ENCODE results near the gene CPNE2. TPM values are rescaled to one million over a fixed set of nuclear protein-coding genes. Genes with fewer than 3 reads are reported as not detected.

CPNE2 gene
- total and polyA plus RNA-seq, 10 of the 15 experiments (the other 5 are each of a cell fraction or from before 2014, with no cell fraction given), result 3.1 to 22.1 (median 9.9) TPM

DNA sequence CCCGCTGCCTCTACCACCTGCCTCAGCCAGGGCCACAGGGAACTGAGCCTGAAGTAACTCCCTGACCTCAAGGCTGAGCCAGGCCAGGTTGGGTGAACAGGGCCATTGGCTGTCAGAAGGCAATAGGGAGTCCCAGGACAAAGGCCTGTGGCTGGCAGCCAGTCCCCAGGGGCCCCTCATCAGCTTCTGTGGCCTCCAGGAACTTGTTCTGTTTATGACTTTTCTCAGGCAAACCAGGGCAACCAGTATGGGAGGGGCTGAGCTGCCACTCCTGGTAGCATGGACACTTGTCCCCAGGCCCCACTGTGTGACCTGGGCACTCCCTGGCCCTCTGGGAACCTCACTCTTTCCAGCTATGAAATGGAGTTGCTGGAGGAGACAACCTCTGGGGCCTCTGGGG, 40.1 kb downstream of the CPNE2 start (continued):
- TF ChIP-seq, protein P1, sequence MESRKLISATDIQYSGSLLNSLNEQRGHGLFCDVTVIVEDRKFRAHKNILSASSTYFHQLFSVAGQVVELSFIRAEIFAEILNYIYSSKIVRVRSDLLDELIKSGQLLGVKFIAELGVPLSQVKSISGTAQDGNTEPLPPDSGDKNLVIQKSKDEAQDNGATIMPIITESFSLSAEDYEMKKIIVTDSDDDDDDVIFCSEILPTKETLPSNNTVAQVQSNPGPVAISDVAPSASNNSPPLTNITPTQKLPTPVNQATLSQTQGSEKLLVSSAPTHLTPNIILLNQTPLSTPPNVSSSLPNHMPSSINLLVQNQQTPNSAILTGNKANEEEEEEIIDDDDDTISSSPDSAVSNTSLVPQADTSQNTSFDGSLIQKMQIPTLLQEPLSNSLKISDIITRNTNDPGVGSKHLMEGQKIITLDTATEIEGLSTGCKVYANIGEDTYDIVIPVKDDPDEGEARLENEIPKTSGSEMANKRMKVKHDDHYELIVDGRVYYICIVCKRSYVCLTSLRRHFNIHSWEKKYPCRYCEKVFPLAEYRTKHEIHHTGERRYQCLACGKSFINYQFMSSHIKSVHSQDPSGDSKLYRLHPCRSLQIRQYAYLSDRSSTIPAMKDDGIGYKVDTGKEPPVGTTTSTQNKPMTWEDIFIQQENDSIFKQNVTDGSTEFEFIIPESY (IDR thresholded peaks at IDR 0.05), result no peak
- TF ChIP-seq ZNF274 (IDR thresholded peaks at IDR 0.05; ENCODE audit: insufficient read depth, insufficient read length) (no peak), NFYB (IDR thresholded peaks at IDR 0.05; ENCODE audit: insufficient read depth, low read depth, low read length) (no peak), MEF2B (IDR thresholded peaks at IDR 0.05; ENCODE audit: partially characterized antibody, poor library complexity, severe bottlenecking) (peak; percentile 84), MYC (IDR thresholded peaks at IDR 0.05; ENCODE audit: insufficient read depth, insufficient read length, insufficient replicate concordance, low read length, severe bottlenecking) (no peak), CREM (IDR thresholded peaks at IDR 0.05; ENCODE audit: low read depth) (no peak), SMC3 (IDR thresholded peaks at IDR 0.05; ENCODE audit: borderline replicate concordance, low read length) (no peak), CHD1 (IDR thresholded peaks at IDR 0.05; ENCODE audit: low read depth, low read length) (no peak), ZNF24 (IDR thresholded peaks at IDR 0.05) (no peak), RUNX3 (IDR thresholded peaks at IDR 0.05; ENCODE audit: low read length) (no peak)
- TF ChIP-seq, protein P2, sequence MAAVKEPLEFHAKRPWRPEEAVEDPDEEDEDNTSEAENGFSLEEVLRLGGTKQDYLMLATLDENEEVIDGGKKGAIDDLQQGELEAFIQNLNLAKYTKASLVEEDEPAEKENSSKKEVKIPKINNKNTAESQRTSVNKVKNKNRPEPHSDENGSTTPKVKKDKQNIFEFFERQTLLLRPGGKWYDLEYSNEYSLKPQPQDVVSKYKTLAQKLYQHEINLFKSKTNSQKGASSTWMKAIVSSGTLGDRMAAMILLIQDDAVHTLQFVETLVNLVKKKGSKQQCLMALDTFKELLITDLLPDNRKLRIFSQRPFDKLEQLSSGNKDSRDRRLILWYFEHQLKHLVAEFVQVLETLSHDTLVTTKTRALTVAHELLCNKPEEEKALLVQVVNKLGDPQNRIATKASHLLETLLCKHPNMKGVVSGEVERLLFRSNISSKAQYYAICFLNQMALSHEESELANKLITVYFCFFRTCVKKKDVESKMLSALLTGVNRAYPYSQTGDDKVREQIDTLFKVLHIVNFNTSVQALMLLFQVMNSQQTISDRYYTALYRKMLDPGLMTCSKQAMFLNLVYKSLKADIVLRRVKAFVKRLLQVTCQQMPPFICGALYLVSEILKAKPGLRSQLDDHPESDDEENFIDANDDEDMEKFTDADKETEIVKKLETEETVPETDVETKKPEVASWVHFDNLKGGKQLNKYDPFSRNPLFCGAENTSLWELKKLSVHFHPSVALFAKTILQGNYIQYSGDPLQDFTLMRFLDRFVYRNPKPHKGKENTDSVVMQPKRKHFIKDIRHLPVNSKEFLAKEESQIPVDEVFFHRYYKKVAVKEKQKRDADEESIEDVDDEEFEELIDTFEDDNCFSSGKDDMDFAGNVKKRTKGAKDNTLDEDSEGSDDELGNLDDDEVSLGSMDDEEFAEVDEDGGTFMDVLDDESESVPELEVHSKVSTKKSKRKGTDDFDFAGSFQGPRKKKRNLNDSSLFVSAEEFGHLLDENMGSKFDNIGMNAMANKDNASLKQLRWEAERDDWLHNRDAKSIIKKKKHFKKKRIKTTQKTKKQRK (IDR thresholded peaks at IDR 0.05; ENCODE audit: low read depth, low read length), result no peak
- TF ChIP-seq, protein P3, sequence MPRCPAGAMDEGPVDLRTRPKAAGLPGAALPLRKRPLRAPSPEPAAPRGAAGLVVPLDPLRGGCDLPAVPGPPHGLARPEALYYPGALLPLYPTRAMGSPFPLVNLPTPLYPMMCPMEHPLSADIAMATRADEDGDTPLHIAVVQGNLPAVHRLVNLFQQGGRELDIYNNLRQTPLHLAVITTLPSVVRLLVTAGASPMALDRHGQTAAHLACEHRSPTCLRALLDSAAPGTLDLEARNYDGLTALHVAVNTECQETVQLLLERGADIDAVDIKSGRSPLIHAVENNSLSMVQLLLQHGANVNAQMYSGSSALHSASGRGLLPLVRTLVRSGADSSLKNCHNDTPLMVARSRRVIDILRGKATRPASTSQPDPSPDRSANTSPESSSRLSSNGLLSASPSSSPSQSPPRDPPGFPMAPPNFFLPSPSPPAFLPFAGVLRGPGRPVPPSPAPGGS (IDR thresholded peaks at IDR 0.05; ENCODE audit: borderline replicate concordance, insufficient read depth, low read depth, low read length, poor library complexity, severe bottlenecking), result no peak
